ENCODE results near the gene ERICH6.

GRCh38 chr3:150751781-150752263, 48.1 kb upstream of the ERICH6 start:
- TF ChIP-seq, protein P1, sequence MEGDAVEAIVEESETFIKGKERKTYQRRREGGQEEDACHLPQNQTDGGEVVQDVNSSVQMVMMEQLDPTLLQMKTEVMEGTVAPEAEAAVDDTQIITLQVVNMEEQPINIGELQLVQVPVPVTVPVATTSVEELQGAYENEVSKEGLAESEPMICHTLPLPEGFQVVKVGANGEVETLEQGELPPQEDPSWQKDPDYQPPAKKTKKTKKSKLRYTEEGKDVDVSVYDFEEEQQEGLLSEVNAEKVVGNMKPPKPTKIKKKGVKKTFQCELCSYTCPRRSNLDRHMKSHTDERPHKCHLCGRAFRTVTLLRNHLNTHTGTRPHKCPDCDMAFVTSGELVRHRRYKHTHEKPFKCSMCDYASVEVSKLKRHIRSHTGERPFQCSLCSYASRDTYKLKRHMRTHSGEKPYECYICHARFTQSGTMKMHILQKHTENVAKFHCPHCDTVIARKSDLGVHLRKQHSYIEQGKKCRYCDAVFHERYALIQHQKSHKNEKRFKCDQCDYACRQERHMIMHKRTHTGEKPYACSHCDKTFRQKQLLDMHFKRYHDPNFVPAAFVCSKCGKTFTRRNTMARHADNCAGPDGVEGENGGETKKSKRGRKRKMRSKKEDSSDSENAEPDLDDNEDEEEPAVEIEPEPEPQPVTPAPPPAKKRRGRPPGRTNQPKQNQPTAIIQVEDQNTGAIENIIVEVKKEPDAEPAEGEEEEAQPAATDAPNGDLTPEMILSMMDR (IDR thresholded peaks at IDR 0.05): no peak
- no peak for TF ChIP-seq POLR2AphosphoS5 (IDR thresholded peaks at IDR 0.05)
